Neural progenitor cell (in vitro differentiated cells): ENCODE results near the gene NTF3.

Experiments
- CTCF ChIP-seq: fragments of 200-600 bp; sonication (generic); IDR thresholded peaks from 2 replicates; pipeline ENCODE4 v1.5.1; 2017; ENCODE audit warnings: antibody characterized with exemption, mild to moderate bottlenecking
- EZH2phosphoT487 ChIP-seq: fragments of 200-600 bp; sonication (generic); IDR thresholded peaks from 2 replicates; pipeline ENCODE4 v1.6.1; 2017; ENCODE audit warnings: antibody characterized with exemption

- peak; percentile 44 for TF ChIP-seq EZH2phosphoT487
- no peak for TF ChIP-seq CTCF
Observed at GRCh38 chr12:5433081-5433844, 1.4 kb downstream of the NTF3 start.
